ENCODE results near the gene GADD45A. TPM values are rescaled to one million over a fixed set of nuclear protein-coding genes. Genes with fewer than 3 reads are reported as not detected.

The GADD45A gene
- polyA plus RNA-seq, 3 donors = 7.5 to 14.3 (median 9.6) TPM

DNA sequence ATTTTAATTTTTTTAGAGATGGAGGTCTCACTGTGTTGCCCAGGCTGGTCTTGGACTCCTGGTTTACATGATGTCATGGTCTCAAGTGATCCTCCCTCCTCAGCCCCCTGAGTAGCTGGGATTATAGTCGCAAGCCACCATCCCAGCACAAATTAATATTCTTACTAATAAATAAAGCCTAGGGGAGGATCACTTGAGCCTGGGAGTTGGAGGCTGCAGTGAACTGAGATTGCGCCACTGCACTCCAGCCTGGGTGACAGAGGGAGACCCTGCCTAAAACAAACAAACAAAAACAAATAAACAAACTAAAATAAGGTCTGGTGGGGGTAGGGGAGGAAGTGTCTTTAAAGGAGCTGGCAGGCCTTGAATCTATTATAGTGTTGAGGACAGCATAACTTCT, 8.7 kb upstream of the GADD45A start:
- WGBS (ENCODE audit: insufficient coverage) = no CpG with 5 or more reads among the region's 2 CpGs
- Histone ChIP-seq H3K9me3 (replicated peaks in 1 of 2; ENCODE audit: control insufficient read depth in 1 of 2, insufficient read depth in 1 of 2, low read length in 2 of 2) (no peaks in the 10 kb centered on the region), H3K27me3 (ENCODE audit: control insufficient read depth in 2 of 2, insufficient read depth in 2 of 2, low read length in 2 of 2) (no peaks in the 10 kb centered on the region), H3K4me3 (replicated peaks in 1 of 3; ENCODE audit: low read depth in 2 of 3, low read length in 3 of 3) (no peak overlapping the region), H2AFZ (ENCODE audit: insufficient read depth, low read depth, low read length, poor library complexity, severe bottlenecking) (no peak overlapping the region), H3K27ac (ENCODE audit: low read depth in 1 of 2, low read length in 2 of 2) (no peak overlapping the region), H3K9ac (ENCODE audit: insufficient read depth, low read length, poor library complexity, severe bottlenecking) (no peak overlapping the region), H3K4me1 (ENCODE audit: control insufficient read depth in 1 of 2, insufficient read depth in 2 of 2, low read length in 2 of 2) (peaks cover 4 to 5% of the 10 kb centered on the region in 2 donors), H3K4me2 (replicated peaks; ENCODE audit: extremely low read depth, low read length, poor library complexity, severe bottlenecking) (no peak overlapping the region), H3K79me2 (ENCODE audit: insufficient read depth, low read length) (no peaks in the 10 kb centered on the region), H3K36me3 (replicated peaks in 1 of 2; ENCODE audit: control insufficient read depth in 1 of 2, insufficient read depth in 2 of 2, low read length in 2 of 2) (no peaks in the 10 kb centered on the region), H4K20me1 (ENCODE audit: insufficient read depth, low read length) (no peaks in the 10 kb centered on the region)
- DNase-seq = no peak
- intact Hi-C loops (cut with micrococcal nuclease) = no loop called here
- Mint-ChIP-seq H3K9me3 (no peaks in the 10 kb centered on the region), H3K36me3 (no peaks in the 10 kb centered on the region), H3K27ac (no peak overlapping the region), H3K4me1 (peaks cover 8% of the 10 kb centered on the region), H3K4me3 (no peak overlapping the region), H3K27me3 (ENCODE audit: low read depth in 3 of 3) (peaks cover 1 to 3% (median 2%) of the 10 kb centered on the region in 3 donors)
- TF ChIP-seq, protein P1, sequence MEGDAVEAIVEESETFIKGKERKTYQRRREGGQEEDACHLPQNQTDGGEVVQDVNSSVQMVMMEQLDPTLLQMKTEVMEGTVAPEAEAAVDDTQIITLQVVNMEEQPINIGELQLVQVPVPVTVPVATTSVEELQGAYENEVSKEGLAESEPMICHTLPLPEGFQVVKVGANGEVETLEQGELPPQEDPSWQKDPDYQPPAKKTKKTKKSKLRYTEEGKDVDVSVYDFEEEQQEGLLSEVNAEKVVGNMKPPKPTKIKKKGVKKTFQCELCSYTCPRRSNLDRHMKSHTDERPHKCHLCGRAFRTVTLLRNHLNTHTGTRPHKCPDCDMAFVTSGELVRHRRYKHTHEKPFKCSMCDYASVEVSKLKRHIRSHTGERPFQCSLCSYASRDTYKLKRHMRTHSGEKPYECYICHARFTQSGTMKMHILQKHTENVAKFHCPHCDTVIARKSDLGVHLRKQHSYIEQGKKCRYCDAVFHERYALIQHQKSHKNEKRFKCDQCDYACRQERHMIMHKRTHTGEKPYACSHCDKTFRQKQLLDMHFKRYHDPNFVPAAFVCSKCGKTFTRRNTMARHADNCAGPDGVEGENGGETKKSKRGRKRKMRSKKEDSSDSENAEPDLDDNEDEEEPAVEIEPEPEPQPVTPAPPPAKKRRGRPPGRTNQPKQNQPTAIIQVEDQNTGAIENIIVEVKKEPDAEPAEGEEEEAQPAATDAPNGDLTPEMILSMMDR (IDR thresholded peaks at IDR 0.05) = no peak

DNA sequence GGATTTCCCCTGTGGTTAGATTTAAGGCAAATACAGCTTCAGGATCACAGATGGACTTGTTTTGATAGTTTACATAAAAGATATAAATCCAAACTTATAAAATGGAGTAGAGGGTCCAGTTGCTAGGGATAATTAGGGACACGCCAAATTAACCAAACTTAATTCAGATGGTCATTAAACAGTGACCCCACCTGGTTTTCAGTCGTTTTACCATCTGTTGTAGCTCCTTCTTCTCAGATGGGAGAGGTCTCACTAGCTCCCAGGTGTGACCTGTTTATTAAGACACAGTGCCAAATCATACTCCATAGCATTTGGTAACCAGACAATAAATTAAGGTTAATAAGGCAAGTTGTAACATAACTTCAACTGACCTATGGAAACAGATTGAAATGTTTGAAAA, 8.1 kb upstream of the GADD45A start:
- H3K27me3 ChIP-seq (ENCODE audit: control insufficient read depth in 2 of 2, insufficient read depth in 2 of 2, low read length in 2 of 2) = no peaks in the 10 kb centered on the region
- no peak for DNase-seq
- WGBS (ENCODE audit: insufficient coverage) = no CpG with 5 or more reads among the region's 2 CpGs
- Mint-ChIP-seq H3K4me1 (peaks cover 8% of the 10 kb centered on the region), H3K9me3 (no peaks in the 10 kb centered on the region), H3K27ac (no peak overlapping the region), H3K4me3 (no peak overlapping the region), H3K36me3 (no peaks in the 10 kb centered on the region), H3K27me3 (ENCODE audit: low read depth in 3 of 3) (peaks cover 1 to 3% (median 2%) of the 10 kb centered on the region in 3 donors)
- H3K36me3 ChIP-seq (replicated peaks in 1 of 2; ENCODE audit: control insufficient read depth in 1 of 2, insufficient read depth in 2 of 2, low read length in 2 of 2) = no peaks in the 10 kb centered on the region
- intact Hi-C loops (cut with micrococcal nuclease) = no loop called here
- no peak overlapping the region for H3K9ac ChIP-seq (ENCODE audit: insufficient read depth, low read length, poor library complexity, severe bottlenecking)
- no peaks in the 10 kb centered on the region for H3K9me3 ChIP-seq (replicated peaks in 1 of 2; ENCODE audit: control insufficient read depth in 1 of 2, insufficient read depth in 1 of 2, low read length in 2 of 2)
- no peaks in the 10 kb centered on the region for H3K79me2 ChIP-seq (ENCODE audit: insufficient read depth, low read length)
- H3K4me2 ChIP-seq (replicated peaks; ENCODE audit: extremely low read depth, low read length, poor library complexity, severe bottlenecking) = no peak overlapping the region
- TF ChIP-seq, protein P1 (IDR thresholded peaks at IDR 0.05) = no peak
- H3K4me3 ChIP-seq (replicated peaks in 1 of 3; ENCODE audit: low read depth in 2 of 3, low read length in 3 of 3) = no peak overlapping the region
- no peaks in the 10 kb centered on the region for H4K20me1 ChIP-seq (ENCODE audit: insufficient read depth, low read length)
- no peak overlapping the region for H3K27ac ChIP-seq (ENCODE audit: low read depth in 1 of 2, low read length in 2 of 2)
- H3K4me1 ChIP-seq (ENCODE audit: control insufficient read depth in 1 of 2, insufficient read depth in 2 of 2, low read length in 2 of 2) = peaks cover 4 to 5% of the 10 kb centered on the region in 2 donors
- H2AFZ ChIP-seq (ENCODE audit: insufficient read depth, low read depth, low read length, poor library complexity, severe bottlenecking) = no peak overlapping the region
